H1 (cell line): ENCODE measurements around the gene HOXB9. TPM values are rescaled to one million over a fixed set of nuclear protein-coding genes. Genes with fewer than 3 reads are reported as not detected.

Experiments used
- CTCF ChIA-PET: fragments of 300-600 bp; sonication (Branson Sonifier 250); formaldehyde crosslinking; loops from one replicate; lab custom pipeline; 2021; ENCODE audit not compliant: partially characterized antibody; lab: Charles Lee
- POLR2A ChIA-PET: fragments of 300-600 bp; sonication (Branson Sonifier 250); formaldehyde crosslinking; loops from one replicate; lab custom pipeline; 2021; ENCODE audit warnings: inconsistent platforms; ENCODE audit not compliant: partially characterized antibody; lab: Charles Lee
- DNase-seq, 2 experiments: peaks; one replicate each; pipeline versions ENCODE4 v3.0.0 to v3.0.0-alpha.2; 2010 to 2022; ENCODE audit warnings: low spot score in 2 of 2, low read depth in 1 of 2, mixed read lengths in 1 of 2
- FAIRE-seq: peaks from 2 replicates; lab custom pipeline; 2011; peaks lifted over from hg19 to GRCh38; lab: Jason Lieb, UNC
- H2AFZ ChIP-seq: 2 replicates; pipeline ENCODE4 v1.8.1; 2012; ENCODE audit warnings: low read length, inconsistent platforms
- H2AK5ac ChIP-seq: 2 replicates; pipeline ENCODE4 v1.6.1; 2013; ENCODE audit warnings: low read depth, low read length
- H2BK120ac ChIP-seq: replicated peaks from 2 replicates; pipeline ENCODE3; 2013; ENCODE audit warnings: low read depth, low read length, inconsistent platforms
- H2BK12ac ChIP-seq: 2 replicates; pipeline ENCODE4 v1.6.1; 2013; ENCODE audit warnings: low read depth, low read length
- H2BK15ac ChIP-seq: 2 replicates; pipeline ENCODE4 v1.6.1; 2013; ENCODE audit warnings: low read length
- H2BK20ac ChIP-seq: 2 replicates; pipeline ENCODE4 v1.6.1; 2013; ENCODE audit warnings: low read length
- H2BK5ac ChIP-seq: 2 replicates; pipeline ENCODE4 v1.6.1; 2013; ENCODE audit warnings: low read depth, low read length
- H3K14ac ChIP-seq: 2 replicates; pipeline ENCODE4 v1.6.1; 2013; ENCODE audit warnings: inconsistent platforms; ENCODE audit not compliant: insufficient read length
- H3K18ac ChIP-seq: 2 replicates; pipeline ENCODE4 v1.6.1; 2013; ENCODE audit warnings: low read length; ENCODE audit errors: extremely low read depth
- H3K23ac ChIP-seq: 2 replicates; pipeline ENCODE4 v1.6.1; 2013; ENCODE audit warnings: inconsistent platforms; ENCODE audit not compliant: insufficient read length
- H3K23me2 ChIP-seq: 2 replicates; pipeline ENCODE4 v1.6.1; 2013; ENCODE audit warnings: low read depth, low read length
- H3K27ac ChIP-seq: 2 replicates; pipeline ENCODE4 v1.6.1; 2011; ENCODE audit warnings: low read depth, low read length, inconsistent platforms
- H3K27me3 ChIP-seq, 4 experiments: replicated peaks in 1 of 4; 1 replicate in 1 of 4; 2 replicates in 3 of 4; pipeline versions ENCODE4 v1.6.1 to v1.8.1; 2011 to 2013; ENCODE audit warnings: low read length in 3 of 4, mild to moderate bottlenecking in 3 of 4, inconsistent platforms in 2 of 4, mixed read lengths in 2 of 4, moderate library complexity in 1 of 4; ENCODE audit not compliant: control insufficient read depth in 3 of 4, insufficient read depth in 3 of 4; ENCODE audit errors: extremely low read depth in 1 of 4
- H3K36me3 ChIP-seq, 4 experiments: 2 replicates each; pipeline versions ENCODE4 v1.6.1 to v1.8.1; 2011 to 2013; ENCODE audit warnings: mild to moderate bottlenecking in 4 of 4, low read length in 3 of 4, moderate library complexity in 2 of 4, control low read depth in 1 of 4, inconsistent platforms in 1 of 4; ENCODE audit not compliant: insufficient read depth in 4 of 4, control insufficient read depth in 2 of 4
- H3K4ac ChIP-seq: replicated peaks from 2 replicates; pipeline ENCODE3; 2013; ENCODE audit warnings: low read length, low read depth, mixed read lengths, inconsistent platforms; ENCODE audit not compliant: insufficient read length
- H3K4me1 ChIP-seq, 4 experiments: replicated peaks in 1 of 4; 1 replicate in 1 of 4; 2 replicates in 3 of 4; pipeline versions ENCODE4 v1.6.1 to v1.8.1; 2011 to 2013; ENCODE audit warnings: low read length in 3 of 4, inconsistent platforms in 2 of 4, mixed read lengths in 1 of 4; ENCODE audit not compliant: insufficient read depth in 4 of 4, control insufficient read depth in 3 of 4
- H3K4me2 ChIP-seq, 2 experiments: 2 replicates each; pipeline versions ENCODE4 v1.6.1 to v1.8.1; 2011 to 2013; ENCODE audit warnings: low read depth in 2 of 2, low read length in 2 of 2, control low read depth in 1 of 2, inconsistent platforms in 1 of 2, mild to moderate bottlenecking in 1 of 2; ENCODE audit not compliant: insufficient read depth in 1 of 2
- H3K4me3 ChIP-seq, 4 experiments: fragments of 200-600, 300-600 bp in 1 of 4; sonication (generic), shearing (Covaris generic), sonication (Bioruptor Twin) in 1 of 4; 2 replicates each; pipeline versions ENCODE4 v1.5.1 to v1.8.1; 2011 to 2016; ENCODE audit warnings: low read length in 4 of 4, low read depth in 3 of 4, control low read depth in 2 of 4, inconsistent platforms in 2 of 4, mild to moderate bottlenecking in 2 of 4, mixed read lengths in 1 of 4, moderate library complexity in 1 of 4; ENCODE audit not compliant: insufficient read depth in 2 of 4; ENCODE audit errors: extremely low read depth in 1 of 4
- H3K56ac ChIP-seq: replicated peaks from 2 replicates; pipeline ENCODE3; 2013; ENCODE audit warnings: low read depth, mild to moderate bottlenecking, mixed read lengths, low read length, inconsistent platforms; ENCODE audit not compliant: insufficient read length
- H3K79me1 ChIP-seq: 2 replicates; pipeline ENCODE4 v1.6.1; 2013; ENCODE audit warnings: low read depth, low read length, control low read depth
- H3K79me2 ChIP-seq, 2 experiments: 2 replicates each; pipeline versions ENCODE4 v1.6.1 to v1.8.1; 2012 to 2013; ENCODE audit warnings: low read length in 2 of 2, mild to moderate bottlenecking in 2 of 2, inconsistent platforms in 1 of 2; ENCODE audit not compliant: insufficient read depth in 2 of 2, control insufficient read depth in 1 of 2
- H3K9ac ChIP-seq, 4 experiments: replicated peaks in 1 of 4; 1 replicate in 1 of 4; 2 replicates in 3 of 4; pipeline versions ENCODE4 v1.6.1 to v1.8.1; 2011 to 2013; ENCODE audit warnings: low read depth in 3 of 4, low read length in 3 of 4, control low read depth in 2 of 4, mild to moderate bottlenecking in 2 of 4, moderate library complexity in 2 of 4, inconsistent platforms in 1 of 4; ENCODE audit errors: extremely low read depth in 1 of 4
- H3K9me3 ChIP-seq, 2 experiments: 2 replicates each; pipeline versions ENCODE4 v1.6.1 to v1.8.1; 2012 to 2013; ENCODE audit warnings: mild to moderate bottlenecking in 2 of 2, moderate library complexity in 2 of 2, control low read depth in 1 of 2, inconsistent platforms in 1 of 2, low read depth in 1 of 2, low read length in 1 of 2, mixed read lengths in 1 of 2; ENCODE audit not compliant: insufficient read depth in 2 of 2
- H4K20me1 ChIP-seq, 2 experiments: replicated peaks in 1 of 2; 2 replicates each; pipeline versions ENCODE3 to v1.8.1; 2011 to 2013; ENCODE audit warnings: inconsistent platforms in 2 of 2, low read length in 2 of 2, mild to moderate bottlenecking in 1 of 2; ENCODE audit not compliant: insufficient read depth in 2 of 2, control insufficient read depth in 1 of 2
- H4K5ac ChIP-seq: 2 replicates; pipeline ENCODE4 v1.6.1; 2013; ENCODE audit warnings: low read length, low read depth, mixed read lengths, inconsistent platforms; ENCODE audit not compliant: insufficient read length
- H4K8ac ChIP-seq: 2 replicates; pipeline ENCODE4 v1.8.0; 2013; ENCODE audit warnings: mild to moderate bottlenecking, moderate library complexity, low read length, inconsistent platforms; ENCODE audit not compliant: insufficient read depth; ENCODE audit errors: extremely low read depth
- H4K91ac ChIP-seq: replicated peaks from 2 replicates; pipeline ENCODE3; 2013; ENCODE audit warnings: low read length, mixed read lengths, inconsistent platforms; ENCODE audit not compliant: insufficient read length
- ATF3 ChIP-seq: IDR thresholded peaks from 2 replicates; pipeline ENCODE4 v1.6.1; 2011; ENCODE audit warnings: low read depth, mild to moderate bottlenecking, low read length; ENCODE audit not compliant: insufficient read depth
- BRCA1 ChIP-seq: IDR thresholded peaks from 2 replicates; pipeline ENCODE4 v1.6.1; 2012; ENCODE audit warnings: low read depth, low read length, improper control_type of control experiment
- GTF2F1 ChIP-seq: IDR thresholded peaks from 2 replicates; pipeline ENCODE4 v1.6.1; 2012; ENCODE audit warnings: low read depth, low read length, improper control_type of control experiment, borderline replicate concordance
- JUND ChIP-seq: IDR thresholded peaks from 2 replicates; pipeline ENCODE4 v1.6.1; 2011; ENCODE audit warnings: mild to moderate bottlenecking, improper control_type of control experiment, low read length
- MAFK ChIP-seq: IDR thresholded peaks from 2 replicates; pipeline ENCODE4 v1.6.1; 2012; ENCODE audit warnings: low read depth, mild to moderate bottlenecking, improper control_type of control experiment, low read length
- NANOG ChIP-seq: IDR thresholded peaks from 2 replicates; pipeline ENCODE4 v1.6.1; 2011; ENCODE audit warnings: low read length, low read depth, mild to moderate bottlenecking, inconsistent platforms; ENCODE audit not compliant: insufficient read depth, poor library complexity, severe bottlenecking
- POLR2A ChIP-seq, 2 experiments: IDR thresholded peaks; 1 replicate in 1 of 2; 2 replicates in 1 of 2; pipeline ENCODE4 v1.6.1; 2011; ENCODE audit warnings: low read depth in 2 of 2, low read length in 2 of 2, mild to moderate bottlenecking in 2 of 2; ENCODE audit errors: control extremely low read depth in 1 of 2
- SP4 ChIP-seq: IDR thresholded peaks from 2 replicates; pipeline ENCODE4 v1.6.1; 2012; ENCODE audit warnings: low read length, inconsistent platforms
- TBP ChIP-seq: IDR thresholded peaks from 2 replicates; pipeline ENCODE4 v1.6.1; 2011; ENCODE audit warnings: low read depth, low read length, improper control_type of control experiment
- WGBS, 2 experiments: shearing (Covaris generic) in 1 of 2; methylation state at CpG; one replicate each; pipeline versions ENCODE4 v1.1.6 to v1.1.7; 2013 to 2015; ENCODE audit warnings: low lambda C conversion rate in 2 of 2, mixed read lengths in 2 of 2, inconsistent platforms in 1 of 2, low coverage in 1 of 2, missing lambda C conversion rate in 1 of 2; ENCODE audit not compliant: insufficient replicate concordance in 2 of 2, insufficient coverage in 1 of 2, insufficient read length in 1 of 2; ENCODE audit errors: extremely low coverage in 1 of 2, missing lambda C conversion rate in 1 of 2; 5-methylcytosine and 5-hydroxymethylcytosine counted together
- polyA plus RNA-seq, 7 experiments: library from polyadenylated mRNA; depleted of rRNA in 3 of 7; stranded (reverse) in 5 of 7; unstranded in 2 of 7; fragments of >200 nt in 5 of 7; fragments of 200-250 nt in 2 of 7; gene quantifications; 1 replicate in 5 of 7; 2 replicates in 1 of 7; 4 replicates in 1 of 7; pipeline versions ENCODE4 v1.2.1 to v1.2.3, GENCODE V29; 2011 to 2013; ENCODE audit warnings: missing spikeins in 2 of 7, mixed read lengths in 2 of 7
- total RNA-seq: library from RNA; stranded (reverse); fragmentation: NEBNext Ultra II Directional; extraction: Animal tissue kit (Norgen Biotek cat#: 25700); gene quantifications from 2 replicates; pipeline ENCODE4 v1.2.1, GENCODE V29; 2021

Gene HOXB9
- total and polyA plus RNA-seq, 2 of the 8 experiments (the other 6 are each of a cell fraction or from before 2014, with no cell fraction given) = not detected

GRCh38 chr17:48624118-48624517 lies 2.0 kb downstream of the HOXB9 start:
- ChIA-PET CTCF (interaction anchor here (0.6 to 4.4 kb wide), 9 partner anchors 9 to 1597 kb away, joined by 3 to 21 read pairs (median 3); partner anchors contain the start of genes HOXB5 and HOXB8), POLR2A (interaction anchor here (1.9 kb wide), 1 partner anchor 36 kb away, joined by 4 read pairs; no protein-coding TSS in a partner anchor)
- H2BK12ac ChIP-seq = no peak overlapping the region
- no peak overlapping the region for H3K23ac ChIP-seq
- H3K23me2 ChIP-seq = no peaks in the 10 kb centered on the region; the same call in 1 of the 2 replicates
- H3K36me3 ChIP-seq = peaks cover 0 to 13% (median 0%) of the 10 kb centered on the region in 4 experiments; a peak in 1 of 8 replicates
- peaks cover 0 to 12% (median 7%) of the 10 kb centered on the region in 4 experiments; a peak in 6 of 7 replicates for H3K4me1 ChIP-seq
- no peak overlapping the region for H2BK5ac ChIP-seq
- DNase-seq = no peak
- no peaks in the 10 kb centered on the region for H3K9me3 ChIP-seq
- H3K27ac ChIP-seq = no peak overlapping the region
- H3K4me3 ChIP-seq = no peak overlapping the region
- H2BK120ac ChIP-seq = no peak overlapping the region
- no peak overlapping the region for H3K9ac ChIP-seq
- H2AFZ ChIP-seq = no peak overlapping the region
- no peaks in the 10 kb centered on the region for H3K79me2 ChIP-seq
- FAIRE-seq = no peak
- H2BK15ac ChIP-seq = no peak overlapping the region
- no peaks in the 10 kb centered on the region for H3K79me1 ChIP-seq
- peaks cover 99 to 100% (median 100%) of the 10 kb centered on the region in 4 experiments for H3K27me3 ChIP-seq
- H3K4ac ChIP-seq = no peak overlapping the region
- H4K91ac ChIP-seq = no peak overlapping the region
- H4K8ac ChIP-seq = no peak overlapping the region
- no peak overlapping the region for H2BK20ac ChIP-seq
- no peak overlapping the region for H4K5ac ChIP-seq
- no peak overlapping the region for H2AK5ac ChIP-seq
- H3K14ac ChIP-seq = no peak overlapping the region
- no peak overlapping the region; a peak in 1 of 4 replicates for H3K4me2 ChIP-seq
- no peak overlapping the region for H3K56ac ChIP-seq
- peaks cover 34 to 46% of the 10 kb centered on the region in 2 experiments for H4K20me1 ChIP-seq
- WGBS, 2 experiments = 26% methylated on average over 5 of the region's 5 CpGs; no CpG with 5 or more reads in 1 of the 2 experiments
- H3K18ac ChIP-seq = no peak overlapping the region
- TF ChIP-seq NANOG = no peak
- no peak for TF ChIP-seq GTF2F1
- no peak for TF ChIP-seq TBP
- no peak for TF ChIP-seq SP4
- no peak for TF ChIP-seq ATF3
- TF ChIP-seq JUND = no peak
- TF ChIP-seq POLR2A (IDR thresholded peaks at IDR 0.05; ENCODE audit: control extremely low read depth in 1 of 2, low read depth in 2 of 2, low read length in 2 of 2) = no peak
- no peak for TF ChIP-seq BRCA1
- TF ChIP-seq MAFK = no peak
